DND-41 (cell line): ENCODE measurements around the gene LSM6.

Experiments used
- CTCF ChIP-seq: IDR thresholded peaks from 2 replicates; pipeline ENCODE4 v1.5.1; 2012; ENCODE audit warnings: borderline replicate concordance, low read length, moderate library complexity, mild to moderate bottlenecking; ENCODE audit not compliant: poor library complexity, severe bottlenecking; ENCODE audit errors: extremely low read depth
- EZH2 ChIP-seq: IDR thresholded peaks from 3 replicates; pipeline ENCODE4 v1.6.1; 2012; ENCODE audit warnings: borderline replicate concordance, low read depth, mild to moderate bottlenecking, moderate library complexity, low read length, inconsistent platforms; ENCODE audit not compliant: severe bottlenecking

- TF ChIP-seq CTCF (no peak), EZH2 (no peak)
Measured at GRCh38 chr4:146134761-146135445, 40.6 kb upstream of the LSM6 start.
